NCI-H2107 treated with DMSO at 0.1 percent for 48 hours (cell line): Measurements from ENCODE around the gene ZNF443.
"Not testable (repeated sequence)": the region's sequence is repeated elsewhere in the genome, so short reads cannot be mapped to it uniquely, and the experiment has no call there.

Experiments
- DNase-seq: peaks from one replicate; lab custom pipeline; 2025; ENCODE audit not compliant: unreplicated experiment; lab: John Stamatoyannopoulos, UW

Gene ZNF443

GRCh38 chr19:12425236-12425887 lies 15.5 kb downstream of the ZNF443 start:
- no peak for DNase-seq

- DNase-seq: not testable (repeated sequence)
These were observed 23.5 kb downstream of the ZNF443 start for GRCh38 chr19:12417273-12417672.

GRCh38 chr19:12411893-12412292 lies 28.9 kb downstream of the ZNF443 start:
- no peak for DNase-seq

- DNase-seq: peak; percentile 93
These were observed 40.0 kb downstream of the ZNF443 start, which contains the start of gene ZNF799 for GRCh38 chr19:12400633-12401502. TSS of gene ZNF799 (minus strand) at chr19:12401271. CDS start at chr19:12401070, 201 bp downstream.

GRCh38 chr19:12399901-12400632 lies 40.8 kb downstream of the ZNF443 start:
- DNase-seq: not testable (repeated sequence)

GRCh38 chr19:12391148-12391547 lies 49.7 kb downstream of the ZNF443 start:
- DNase-seq: not testable (repeated sequence)

GRCh38 chr19:12386365-12386764 lies 54.5 kb downstream of the ZNF443 start:
- not testable (repeated sequence) for DNase-seq

GRCh38 chr19:12380444-12380737 lies 60.4 kb downstream of the ZNF443 start:
- no peak for DNase-seq

GRCh38 chr19:12379732-12380443 lies 60.9 kb downstream of the ZNF443 start:
- no peak for DNase-seq
